HG03039 (cell line): ENCODE measurements around the gene PBLD.
"Not testable (repeated sequence)": the region's sequence is repeated elsewhere in the genome, so short reads cannot be mapped to it uniquely, and the experiment has no call there.

Experiments used
- ATAC-seq: cut with Tn5 transposase; IDR thresholded peaks from one replicate; pipeline ENCODE4 v1.9.1; 2021; ENCODE audit warnings: mild to moderate bottlenecking, moderate library complexity; ENCODE audit not compliant: unreplicated experiment

PBLD gene

DNA sequence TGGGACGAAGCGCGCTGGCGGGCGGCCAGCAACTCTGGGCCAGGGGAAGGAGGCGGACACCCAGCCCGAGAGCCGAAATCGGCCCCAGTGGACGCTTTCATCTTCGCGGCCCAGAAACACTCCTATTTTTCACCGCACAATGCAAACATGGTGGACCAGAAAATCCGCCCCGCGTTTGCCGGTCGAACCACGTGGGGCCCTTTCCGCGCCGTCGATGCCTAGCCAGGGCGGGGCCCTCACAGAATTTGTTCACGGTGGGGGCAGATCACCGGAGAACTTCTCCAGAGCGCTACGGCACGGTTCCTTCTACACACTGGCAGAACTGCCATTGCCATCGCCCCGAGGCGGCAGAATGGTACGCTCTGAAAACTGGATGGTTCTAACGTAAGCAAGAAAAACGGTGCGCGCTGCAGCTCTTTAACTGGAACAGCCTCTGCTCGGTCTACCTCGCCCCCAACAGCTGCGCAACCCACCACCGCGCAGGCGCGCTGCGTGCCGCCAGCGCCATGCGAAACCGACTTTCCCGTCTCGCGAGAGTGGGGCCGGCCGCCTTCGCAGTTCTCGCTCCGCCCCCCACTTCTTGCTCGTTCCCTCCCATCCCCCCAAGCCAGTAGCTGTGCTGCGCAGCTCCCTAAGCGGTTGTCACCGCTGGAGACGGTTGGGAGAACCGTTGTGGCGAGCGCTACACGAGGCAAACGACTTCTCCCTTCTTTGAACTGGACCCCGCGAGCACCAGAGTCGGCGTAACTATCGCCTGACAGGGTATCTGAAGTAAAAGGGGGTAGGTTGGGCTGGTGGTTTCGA is 1.1 kb downstream of the PBLD start, which contains the start of gene HNRNPH3:
HNRNPH3 (plus strand) TSS at position 610 of the 804 bp plus-strand sequence. CDS start 5,158 bp downstream, outside the sequence.
- peak; percentile 76 for ATAC-seq

GRCh38 chr10:68330852-68331454 is 1.8 kb downstream of the PBLD start:
- ATAC-seq = no peak

DNA sequence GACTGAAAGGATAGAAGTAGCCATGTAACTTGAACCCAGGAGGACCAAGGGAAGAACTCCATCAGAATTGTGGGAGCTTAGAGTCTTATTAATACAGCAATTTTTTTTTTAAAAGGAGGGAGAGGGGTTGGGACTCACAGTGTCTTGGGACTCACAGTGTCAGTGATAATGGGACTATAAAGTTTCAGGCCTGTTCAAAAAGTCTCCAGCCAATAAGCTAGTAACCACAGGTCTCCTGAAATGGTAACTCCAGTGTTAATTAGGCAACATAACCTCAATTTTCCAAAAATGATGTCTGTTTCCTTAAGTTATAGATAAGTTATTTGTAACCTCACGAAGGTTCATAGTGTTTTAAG is 3.2 kb downstream of the PBLD start:
- ATAC-seq = no peak

DNA sequence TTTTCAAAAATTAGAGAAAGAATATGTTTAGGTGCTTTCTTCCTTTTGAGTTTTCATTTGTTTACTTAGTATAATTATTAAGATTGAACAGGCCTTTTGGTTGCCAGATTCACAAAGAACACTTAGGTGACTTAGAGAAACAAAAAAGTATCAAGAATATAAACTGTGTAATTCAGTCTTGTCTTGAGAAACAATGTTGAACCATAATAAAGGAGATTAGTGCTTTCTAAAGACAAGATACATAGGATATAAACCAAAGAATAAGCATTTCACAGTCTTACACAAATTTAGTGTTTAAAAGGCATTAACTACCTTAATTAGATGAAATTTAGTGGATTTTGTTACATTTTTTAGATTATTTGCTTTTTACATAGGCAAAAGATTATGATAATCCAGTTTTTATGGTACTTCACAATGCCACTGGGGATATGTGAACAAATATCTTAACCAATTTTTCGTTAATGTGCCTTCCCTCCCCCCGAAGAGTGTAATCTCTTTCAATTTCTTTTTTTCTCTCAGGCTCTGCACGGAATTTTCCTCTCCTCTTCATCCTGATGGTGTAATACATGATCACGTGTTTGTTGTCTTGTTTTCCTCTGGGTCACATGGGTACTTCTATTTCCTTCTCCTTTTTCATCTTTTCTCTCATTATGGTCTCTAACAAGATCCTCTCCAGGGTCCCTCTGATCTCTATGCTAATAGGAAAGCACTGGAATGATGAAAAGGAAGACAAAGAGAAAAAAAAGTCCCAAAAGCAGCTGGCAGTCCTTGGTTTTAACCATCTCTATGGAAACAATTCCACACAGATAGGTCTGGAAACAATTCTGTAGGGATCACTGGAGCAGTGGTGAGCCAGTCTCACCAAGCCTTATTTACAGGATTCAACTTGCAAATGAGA is 4.6 kb downstream of the PBLD start:
- ATAC-seq = no peak

GRCh38 chr10:68324396-68324795 is 8.3 kb downstream of the PBLD start:
- not testable (repeated sequence) for ATAC-seq

DNA sequence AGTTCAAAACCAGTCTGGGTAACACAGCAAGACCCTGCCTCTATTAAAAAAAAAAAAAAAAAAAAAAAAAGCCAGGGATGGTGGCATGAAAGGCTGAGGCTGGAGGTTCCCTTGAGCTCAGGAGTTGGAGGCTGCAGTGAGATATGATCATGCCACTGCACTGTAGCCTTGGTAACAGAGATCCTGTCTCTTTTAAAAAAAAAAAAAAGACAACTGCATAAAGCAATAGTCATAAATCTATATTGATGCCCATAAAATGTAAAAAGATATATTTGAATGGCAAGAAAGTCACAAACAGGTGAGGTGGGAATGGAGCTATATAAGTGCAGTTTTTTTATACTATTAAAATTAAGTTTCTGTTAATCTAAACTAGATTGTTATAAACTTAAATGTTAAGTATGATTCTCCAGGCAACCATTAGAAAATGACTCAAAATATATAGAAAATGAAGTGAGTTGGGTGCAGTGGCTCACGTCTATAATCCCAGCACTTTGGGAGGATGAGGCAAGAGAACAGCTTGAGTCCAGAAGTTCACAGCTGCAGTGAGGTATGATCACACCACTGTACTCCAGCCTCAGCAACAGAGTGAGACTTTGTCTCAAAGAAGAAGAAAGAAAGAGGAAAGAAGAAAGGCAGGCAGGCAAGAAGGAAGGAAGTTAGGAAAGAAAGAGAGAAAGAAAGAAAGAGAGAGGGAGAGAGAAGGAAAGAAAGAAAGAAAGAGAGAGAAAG is 14.2 kb downstream of the PBLD start:
- no peak for ATAC-seq

- no peak for ATAC-seq
Observed at GRCh38 chr10:68315582-68315981, 17.1 kb downstream of the PBLD start.

GRCh38 chr10:68314930-68315329 is 17.8 kb downstream of the PBLD start:
- ATAC-seq = not testable (repeated sequence)

GRCh38 chr10:68310531-68310930 is 22.2 kb downstream of the PBLD start:
- no peak for ATAC-seq

- no peak for ATAC-seq
Observed at GRCh38 chr10:68305854-68306253, 26.9 kb downstream of the PBLD start.

- no peak for ATAC-seq
Observed at GRCh38 chr10:68303849-68304412, 28.8 kb downstream of the PBLD start.

DNA sequence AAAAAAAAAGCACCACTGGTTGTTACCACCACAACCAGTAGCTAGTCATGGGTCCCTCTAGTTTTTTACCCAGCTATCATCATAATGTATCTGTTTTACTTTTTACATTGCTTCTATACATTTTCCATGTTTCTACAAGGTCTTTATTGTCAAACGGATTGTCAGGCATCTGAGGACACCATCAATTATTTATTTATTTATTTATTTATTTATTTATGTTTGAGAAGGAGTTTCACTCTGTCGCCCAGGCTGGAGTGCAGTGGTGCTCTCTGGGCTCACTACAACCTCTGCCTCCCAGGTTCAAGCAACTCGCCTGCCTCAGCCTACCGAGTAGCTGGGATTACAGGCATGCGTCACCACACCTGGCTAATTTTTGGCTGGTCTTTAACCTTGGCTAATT is 29.9 kb downstream of the PBLD start:
- ATAC-seq = no peak

DNA sequence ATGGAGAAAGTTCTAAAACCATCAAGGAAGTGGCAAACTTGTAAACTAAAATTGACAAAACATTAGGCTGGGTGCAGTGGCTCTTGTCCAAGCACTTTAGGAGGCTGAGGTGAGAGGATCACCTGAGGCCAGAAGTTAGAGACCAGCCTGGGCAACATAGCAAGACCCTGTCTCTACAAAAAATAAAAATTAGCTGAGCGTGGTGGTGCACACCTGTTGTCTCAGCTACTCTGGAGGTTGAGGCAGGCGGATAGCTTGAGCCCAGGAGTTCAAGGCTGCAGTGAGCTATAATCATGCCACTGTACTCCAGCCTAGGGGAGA is 30.3 kb downstream of the PBLD start:
- ATAC-seq = no peak

DNA sequence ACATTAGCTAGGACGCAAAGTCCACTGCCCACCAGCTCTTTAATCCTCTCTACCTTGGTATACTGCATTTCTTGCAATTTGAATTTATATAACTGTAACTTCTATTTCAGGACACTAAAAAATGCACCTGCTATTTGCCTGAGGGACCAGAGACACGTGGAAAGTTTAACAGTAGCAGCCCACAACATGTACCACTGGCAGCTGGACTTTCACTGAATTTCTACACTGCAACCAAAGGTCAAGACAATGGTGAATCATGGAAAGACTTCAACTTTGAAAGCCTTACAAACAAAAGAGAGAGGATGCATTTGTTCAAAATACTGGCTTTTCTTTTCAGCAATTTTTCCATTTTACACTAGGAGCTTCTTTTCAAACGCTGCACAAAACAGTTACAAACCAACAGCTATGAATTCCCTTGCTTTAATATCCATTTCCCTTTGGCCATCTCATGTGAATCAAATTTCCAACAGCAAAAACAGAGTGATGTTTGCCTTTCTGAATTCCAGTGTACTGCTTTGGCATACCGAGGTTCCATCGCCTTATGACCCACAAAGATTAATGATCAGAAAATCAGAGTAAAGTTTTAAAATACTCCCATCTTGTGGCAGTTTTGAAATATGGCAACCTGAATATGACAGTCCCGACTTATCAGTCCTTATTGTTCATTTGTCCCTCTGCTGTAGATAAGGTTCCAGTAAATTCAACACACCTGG is 30.8 kb downstream of the PBLD start:
- ATAC-seq = no peak

DNA sequence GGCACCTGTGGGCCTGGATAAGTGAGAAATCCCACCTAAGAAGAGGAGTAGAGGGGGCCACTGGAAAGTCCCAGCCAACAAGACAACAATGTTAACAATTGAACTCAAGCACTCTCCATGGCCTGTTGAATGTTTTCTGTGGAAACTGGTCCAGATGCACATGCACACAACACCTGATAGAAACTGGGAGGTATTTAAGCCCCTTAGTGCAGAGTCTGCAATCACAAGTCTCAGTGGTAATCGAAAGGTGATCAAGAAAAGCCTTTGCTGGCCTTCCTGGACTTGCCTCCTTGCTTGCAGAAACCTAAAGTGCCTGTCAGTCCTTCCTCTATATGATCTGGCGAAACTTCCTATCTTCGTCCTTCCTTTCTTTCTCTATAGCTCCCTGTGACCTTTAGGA is 31.4 kb downstream of the PBLD start:
- no peak for ATAC-seq

- no peak for ATAC-seq
Observed at GRCh38 chr10:68296843-68297663, 35.7 kb downstream of the PBLD start.

DNA sequence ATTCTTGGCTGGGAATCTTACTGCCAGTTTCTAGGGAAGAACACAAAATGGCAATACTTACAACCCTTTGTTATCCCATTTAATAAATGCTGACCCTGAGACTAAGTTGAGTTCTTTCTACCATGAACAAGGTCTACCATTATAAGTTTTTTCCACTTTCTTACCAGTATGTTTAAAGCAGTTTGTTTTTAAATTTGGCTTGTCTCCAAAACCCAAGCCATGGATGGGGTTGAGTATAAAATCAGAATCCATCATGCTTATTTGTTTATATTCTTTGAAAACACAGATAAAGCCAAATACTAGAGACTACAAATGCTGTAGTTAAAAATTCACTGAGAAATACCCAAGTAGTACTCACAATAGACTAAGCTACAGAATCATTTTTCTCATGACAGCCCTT is 42.0 kb downstream of the PBLD start:
- ATAC-seq = no peak

GRCh38 chr10:68288717-68289116 is 44.0 kb downstream of the PBLD start:
- ATAC-seq = no peak
